Kidney (tissue), 14 donors: ENCODE data around the gene PDZD2. TPM values are rescaled to one million over a fixed set of nuclear protein-coding genes. Genes with fewer than 3 reads are reported as not detected.

ENCODE experiments used
- DNase-seq, 5 donors: peaks; one replicate each; pipeline ENCODE4 v3.0.0-alpha.2; 2013 to 2020
- FAIRE-seq: peaks from 2 replicates; lab custom pipeline; 2012; peaks lifted over from hg19 to GRCh38; lab: Jason Lieb, UNC
- H3K27ac ChIP-seq, 2 donors: one replicate each; pipeline ENCODE4 v1.7.0; 2013; ENCODE audit warnings: low read depth in 2 of 2, low read length in 2 of 2, inconsistent platforms in 1 of 2
- H3K27me3 ChIP-seq: one replicate; pipeline ENCODE4 v1.7.1; 2013; ENCODE audit warnings: low read length, inconsistent platforms; ENCODE audit not compliant: control insufficient read depth, insufficient read depth
- H3K36me3 ChIP-seq, 3 donors: one replicate each; pipeline versions ENCODE4 v1.7.0 to v1.7.1; 2013; ENCODE audit warnings: low read length in 3 of 3, control low read depth in 1 of 3, inconsistent platforms in 1 of 3; ENCODE audit not compliant: insufficient read depth in 3 of 3, control insufficient read depth in 2 of 3
- H3K4me1 ChIP-seq, 3 donors: one replicate each; pipeline versions ENCODE4 v1.7.0 to v1.7.1; 2013; ENCODE audit warnings: low read length in 3 of 3, inconsistent platforms in 1 of 3, low read depth in 1 of 3; ENCODE audit not compliant: control insufficient read depth in 2 of 3, insufficient read depth in 2 of 3
- H3K4me3 ChIP-seq, 3 donors: one replicate each; pipeline versions ENCODE4 v1.7.0 to v1.8.1; 2013; ENCODE audit warnings: low read length in 3 of 3, control low read depth in 1 of 3, inconsistent platforms in 1 of 3
- H3K9ac ChIP-seq, 3 donors: one replicate each; pipeline versions ENCODE4 v1.7.0 to v1.7.1; 2013; ENCODE audit warnings: low read length in 3 of 3, control low read depth in 1 of 3, inconsistent platforms in 1 of 3
- H3K9me3 ChIP-seq, 3 donors: one replicate each; pipeline versions ENCODE4 v1.7.0 to v1.7.1; 2013; ENCODE audit warnings: low read length in 3 of 3, control low read depth in 1 of 3, inconsistent platforms in 1 of 3; ENCODE audit not compliant: control insufficient read depth in 2 of 3, insufficient read depth in 1 of 3
- CTCF ChIP-seq: IDR thresholded peaks from 3 replicates; pipeline ENCODE4 v1.5.1; 2012; ENCODE audit warnings: mild to moderate bottlenecking, moderate library complexity, borderline replicate concordance; ENCODE audit not compliant: insufficient read depth; ENCODE audit errors: extremely low read depth
- intact Hi-C: fragments of 100-400 bp; cut with DNase I; formaldehyde crosslinking; loops from one replicate; pipeline ENCODE4 v1.11.1; 2022
- polyA plus RNA-seq: library from polyadenylated mRNA; stranded (reverse); fragments of 350-450 nt; fragmentation: Illumina TruSeq; extraction: RNeasy Lipid Tissue Mini Kit (QIAGEN cat#74804); gene quantifications from one replicate; pipeline ENCODE4 v1.2.3, GENCODE V29; 2014; ENCODE audit warnings: low read depth, low replicate concordance; ENCODE audit not compliant: insufficient read depth
- total RNA-seq: library from RNA; stranded (reverse); fragmentation: NEBNext Ultra II Directional; extraction: Animal tissue kit (Norgen Biotek cat#: 25700); gene quantifications from one replicate; pipeline ENCODE4 v1.2.1, GENCODE V29; 2021
- donor health status: control.
- donor health status: control.
- donor health status: control.
- donor health status: control.
- donor health status: control.
- donor health status: DM: yes; HTN: yes; CAD: no.
- donor health status: Normal renal cell carcinoma (clear cell type).

PDZD2 gene
- total and polyA plus RNA-seq, 2 donors from 2014 or later: 6.2 to 14.8 TPM

GRCh38 chr5:31894141-31894540, 255.2 kb downstream of the PDZD2 start:
- Histone ChIP-seq H3K4me1 (peaks cover 0 to 6% (median 2%) of the 10 kb centered on the region in 3 donors), H3K27me3 (no peaks in the 10 kb centered on the region), H3K9me3 (no peaks in the 10 kb centered on the region), H3K4me3 (no peak overlapping the region), H3K36me3 (no peaks in the 10 kb centered on the region), H3K9ac (no peak overlapping the region), H3K27ac (no peak overlapping the region)
- intact Hi-C loops: no loop called here
- peak in 2 of 5 donors; percentile 43 to 47 for DNase-seq
- FAIRE-seq: no peak
- no peak for TF ChIP-seq CTCF

- DNase-seq (no peak), FAIRE-seq (no peak)
- Histone ChIP-seq H3K9me3 (no peaks in the 10 kb centered on the region), H3K27me3 (no peaks in the 10 kb centered on the region), H3K36me3 (no peaks in the 10 kb centered on the region), H3K4me3 (no peak overlapping the region), H3K9ac (no peak overlapping the region), H3K4me1 (peaks cover 0 to 4% (median 0%) of the 10 kb centered on the region in 3 donors), H3K27ac (no peak overlapping the region)
- no peak for TF ChIP-seq CTCF
- intact Hi-C loops: no loop called here
Observed at GRCh38 chr5:31895199-31895820, 256.4 kb downstream of the PDZD2 start.

DNA sequence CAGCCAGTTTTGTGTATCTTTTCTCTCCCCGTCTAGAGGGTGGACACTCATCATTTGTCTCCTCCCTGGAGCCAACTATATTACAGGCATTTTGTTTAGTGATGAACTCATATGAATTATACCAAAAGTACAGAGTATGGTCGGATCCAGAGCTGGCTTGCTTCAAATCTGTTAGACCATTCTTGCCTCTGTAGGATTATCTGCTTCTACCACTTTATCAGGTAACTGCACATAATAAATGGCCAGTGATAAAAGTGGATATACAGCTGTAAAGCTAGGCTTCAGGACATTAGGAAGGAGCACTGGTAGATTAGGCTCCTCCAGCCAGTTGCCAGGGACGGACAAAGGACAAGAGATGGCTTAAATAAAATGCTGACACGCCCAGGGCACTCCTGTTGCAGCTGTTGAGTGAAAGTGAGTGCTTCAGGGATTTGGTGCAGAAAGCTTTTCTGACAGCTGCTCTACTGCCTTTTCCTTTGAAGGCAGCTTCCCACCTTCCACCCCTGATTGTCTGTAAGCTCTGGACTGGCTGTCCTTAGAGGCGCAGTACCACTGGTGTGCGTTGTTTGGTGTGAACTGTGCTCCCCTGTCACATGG, 259.2 kb downstream of the PDZD2 start:
- no peak for TF ChIP-seq CTCF
- Histone ChIP-seq H3K36me3 (no peaks in the 10 kb centered on the region), H3K9me3 (no peaks in the 10 kb centered on the region), H3K9ac (no peak overlapping the region), H3K4me3 (no peak overlapping the region), H3K4me1 (no peaks in the 10 kb centered on the region), H3K27ac (no peak overlapping the region), H3K27me3 (no peaks in the 10 kb centered on the region)
- FAIRE-seq (no peak), DNase-seq (no peak)
- intact Hi-C loops: no loop called here
